Stimulated activated naive CD8-positive, alpha-beta T cell treated with anti-CD3 and anti-CD28 coated beads, Interleukin-15, Interleukin-2, amounts not matched to agents 100 U/mL and 50 U/mL, for 24 hours (primary cell): ENCODE results near the gene INSYN2A.
A peak's percentile ranks its signal among the peaks of the same experiment; 100 is the strongest.

Experiments
- ATAC-seq: fragments of 150-1000 bp; cut with Tn5 transposase; one replicate; pipeline ENCODE4 v1.10.0; 2021
- DNase-seq: peaks from one replicate; pipeline ENCODE4 v3.0.0; 2021

INSYN2A gene

DNA sequence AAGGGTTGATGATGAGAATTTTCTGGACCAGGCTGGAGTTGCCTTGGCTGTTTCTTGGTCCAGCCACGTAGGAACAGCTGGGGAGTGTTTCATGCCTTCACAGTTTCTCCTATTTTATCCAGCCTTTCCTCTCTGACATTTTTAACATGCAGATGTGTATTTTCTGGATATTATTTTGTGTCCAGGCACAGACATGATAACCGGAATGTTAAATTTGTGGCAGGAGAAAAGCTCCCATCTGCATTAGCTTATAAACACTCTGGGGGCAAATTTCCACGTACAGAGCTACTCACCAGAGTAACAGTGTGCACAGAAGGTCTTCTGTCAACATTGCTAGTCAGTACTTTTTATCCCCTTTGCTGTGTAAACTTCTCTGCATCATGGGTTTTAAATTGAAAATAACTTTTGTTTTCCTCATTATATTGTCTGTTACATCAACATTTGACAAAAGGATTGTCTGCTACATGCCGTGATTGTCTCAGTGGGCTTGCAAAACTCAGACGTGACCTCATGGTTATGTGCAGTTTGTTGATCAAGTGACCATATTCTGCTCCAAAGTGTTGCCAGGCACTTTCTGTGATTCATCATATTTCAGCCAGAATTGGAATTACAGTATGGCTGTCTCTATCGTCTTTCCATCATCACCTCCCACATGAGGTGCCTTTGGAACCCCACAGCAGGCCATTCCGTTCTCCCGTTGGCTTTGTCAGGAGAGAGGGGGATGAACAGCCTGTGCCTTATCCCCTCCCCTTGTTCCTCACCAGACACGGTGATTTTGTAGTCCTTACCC, 41.4 kb downstream of the INSYN2A start:
- ATAC-seq (no peak), DNase-seq (no peak)

DNA sequence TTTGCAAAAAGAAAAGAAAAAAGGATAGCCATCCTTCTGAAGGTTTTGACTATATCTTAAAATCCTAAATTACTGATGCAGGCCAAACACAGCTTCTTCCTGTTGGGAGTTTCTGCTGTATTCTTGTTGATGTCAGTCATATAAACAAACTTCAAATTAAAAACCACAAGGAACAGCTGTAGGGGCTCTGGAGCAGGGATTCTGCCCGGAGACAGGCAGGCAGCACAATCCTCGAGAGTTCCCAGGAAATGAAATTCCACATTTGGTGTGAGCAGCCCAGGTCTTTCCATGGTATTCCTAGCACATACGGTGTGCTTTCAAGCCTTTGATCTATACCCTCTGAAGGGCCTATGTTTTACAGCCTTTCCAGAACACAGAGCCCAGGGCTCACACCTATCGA, 43.2 kb downstream of the INSYN2A start:
- no peak for ATAC-seq
- no peak for DNase-seq

DNA sequence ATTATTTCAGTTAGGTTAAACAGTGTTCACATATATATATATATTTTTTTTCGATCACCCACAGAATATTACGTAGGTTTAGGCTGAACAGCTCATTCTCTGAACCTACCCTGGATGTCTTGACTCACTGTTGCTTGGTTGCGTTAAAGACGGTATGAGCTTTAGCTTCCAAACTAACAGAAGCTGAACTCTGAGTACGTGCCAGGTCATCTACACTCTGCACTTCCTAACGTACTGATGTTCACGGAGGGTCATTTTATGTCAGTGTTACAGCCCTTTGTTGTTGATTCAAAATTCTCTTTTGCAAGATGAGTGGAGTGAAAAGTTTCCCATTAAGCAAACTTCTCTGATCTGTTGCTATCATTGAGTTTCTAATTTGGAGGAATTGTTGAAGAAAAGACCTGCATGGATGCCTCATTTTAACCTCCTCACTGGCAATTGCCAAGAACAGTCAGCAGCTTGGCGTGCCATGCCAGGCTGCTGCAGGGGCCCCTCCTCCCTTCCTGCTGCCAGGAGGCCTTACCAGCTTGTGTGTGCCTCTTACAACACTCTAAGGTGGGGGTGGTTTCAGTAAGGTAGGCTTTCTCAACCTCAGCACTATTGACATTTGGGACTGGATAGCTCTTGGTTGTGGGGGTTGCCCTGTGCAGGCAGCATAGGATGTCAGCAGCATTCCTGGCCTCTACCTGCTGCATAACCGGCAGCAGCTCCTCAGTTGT, 44.3 kb downstream of the INSYN2A start:
- no peak for DNase-seq
- ATAC-seq, result no peak

DNA sequence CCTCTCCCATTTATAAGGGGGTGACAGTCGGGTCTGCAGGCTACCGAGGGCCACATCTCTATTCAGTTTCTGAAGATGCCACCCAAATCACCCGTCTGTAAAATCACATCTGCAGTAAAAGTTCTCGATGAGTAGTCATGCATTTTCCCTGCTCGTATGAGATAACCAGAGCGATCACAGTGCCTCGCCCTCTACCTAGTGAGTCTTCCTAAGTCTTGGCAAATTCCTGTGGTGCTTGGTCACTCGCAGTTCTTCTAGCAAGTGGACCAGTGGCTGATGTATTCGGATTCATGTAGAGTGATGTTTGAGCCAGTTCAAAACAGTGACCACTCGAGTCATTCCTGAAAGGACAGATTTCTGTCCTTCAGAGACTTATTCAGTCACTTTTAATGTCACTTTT, 44.9 kb downstream of the INSYN2A start:
- no peak for DNase-seq
- ATAC-seq, result no peak

DNA sequence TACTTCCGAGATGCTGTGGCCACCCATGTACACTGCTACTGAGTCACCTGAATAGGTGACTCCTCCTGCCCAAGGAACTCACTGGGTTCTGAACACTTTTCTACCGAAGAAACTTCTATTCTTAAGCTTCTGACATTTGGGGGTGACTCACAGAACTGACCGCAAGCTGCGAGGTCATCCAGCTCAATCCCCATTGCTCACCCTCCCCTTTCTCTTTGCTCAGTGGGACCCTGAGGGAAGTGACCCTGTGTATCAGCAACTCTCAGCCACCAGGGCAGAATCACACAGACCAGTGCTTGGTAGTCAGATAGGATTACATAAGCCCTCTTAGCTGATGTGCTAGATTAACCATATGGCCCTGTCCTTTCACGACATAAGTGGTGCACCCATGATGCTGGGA, 46.3 kb downstream of the INSYN2A start:
- ATAC-seq (no peak), DNase-seq (no peak)

DNA sequence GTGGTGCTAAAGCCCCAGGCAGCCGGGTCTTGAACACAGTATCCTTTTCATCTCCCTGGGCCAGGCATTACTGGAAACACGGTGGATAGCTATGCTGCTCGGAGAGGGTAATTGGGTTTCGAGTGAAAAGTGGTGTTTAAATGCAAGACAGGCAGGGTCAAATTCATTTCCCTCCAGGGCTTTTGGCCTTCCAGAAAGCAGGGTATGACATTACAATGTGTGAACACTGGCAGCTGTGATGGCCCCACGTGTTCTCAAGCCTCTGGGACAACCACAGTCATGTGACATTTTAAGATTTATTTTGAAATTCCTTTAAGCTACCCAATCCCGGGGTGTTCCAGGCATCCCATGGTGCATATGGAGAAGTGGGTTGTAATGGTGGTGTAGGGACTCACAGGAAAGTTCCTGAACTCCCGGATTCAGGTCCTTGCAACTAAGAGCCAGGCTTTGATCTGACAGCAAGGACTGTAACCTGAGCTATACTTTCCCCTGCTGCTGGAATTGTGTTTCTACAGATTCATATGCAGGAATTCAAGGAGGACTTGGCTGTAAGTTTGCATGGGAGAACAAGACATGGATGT, 46.8 kb downstream of the INSYN2A start:
- ATAC-seq (no peak), DNase-seq (no peak)

DNA sequence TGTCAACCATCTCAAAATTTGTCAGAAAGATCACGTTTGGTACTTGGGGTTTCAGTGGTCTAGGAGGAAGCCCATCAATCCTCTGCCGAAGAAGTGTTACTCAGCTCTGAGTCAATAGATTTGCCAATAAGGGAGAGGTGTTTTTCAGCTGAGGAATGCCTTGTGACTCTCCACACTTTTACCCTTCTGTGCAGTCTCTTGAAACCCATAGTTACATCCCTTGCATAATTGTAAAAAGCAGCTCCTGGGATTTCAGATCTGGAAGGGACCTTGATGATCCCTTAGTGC, 47.5 kb downstream of the INSYN2A start:
- ATAC-seq, result peak; percentile 57
- DNase-seq, result no peak

DNA sequence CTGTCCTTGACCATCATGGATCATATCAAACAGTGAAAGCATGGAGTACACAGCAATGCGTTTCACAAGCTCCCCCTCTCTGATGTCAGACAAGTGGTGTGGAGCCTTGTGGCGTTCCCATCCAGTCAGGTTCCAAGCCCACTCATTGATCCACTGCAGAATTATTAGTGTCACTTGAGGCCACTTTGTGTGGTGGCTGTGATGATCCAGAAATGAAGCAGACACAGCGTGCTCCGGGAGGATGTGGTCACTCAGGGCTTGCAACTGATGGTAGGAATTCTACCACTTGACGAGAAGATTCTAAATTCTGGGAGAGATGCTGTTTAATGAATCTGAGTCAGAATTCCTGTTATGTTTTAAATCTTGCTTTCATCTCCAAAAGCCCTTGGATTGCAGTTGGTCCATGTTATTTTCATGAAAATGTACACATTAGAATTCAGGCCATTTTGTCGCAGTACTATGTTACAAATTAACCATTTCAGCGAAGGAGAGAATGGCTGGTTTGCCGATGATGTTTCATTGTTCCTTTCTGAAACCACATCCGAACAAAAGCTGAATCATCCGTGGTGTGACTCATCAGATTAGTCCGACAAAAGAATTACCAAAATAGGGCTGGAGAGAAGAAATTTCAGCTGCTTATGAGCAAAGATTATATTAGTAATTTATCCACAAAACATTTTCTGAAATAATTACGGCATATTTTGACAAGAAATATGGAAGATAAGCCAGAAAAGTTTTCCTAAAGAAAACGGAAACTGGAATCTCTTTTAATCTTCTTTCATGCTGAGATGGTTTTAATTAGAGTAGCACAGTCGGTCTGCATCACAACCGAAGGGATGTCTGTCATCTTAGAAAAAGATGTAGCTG, 48.1 kb downstream of the INSYN2A start:
- DNase-seq (no peak), ATAC-seq (no peak)

DNA sequence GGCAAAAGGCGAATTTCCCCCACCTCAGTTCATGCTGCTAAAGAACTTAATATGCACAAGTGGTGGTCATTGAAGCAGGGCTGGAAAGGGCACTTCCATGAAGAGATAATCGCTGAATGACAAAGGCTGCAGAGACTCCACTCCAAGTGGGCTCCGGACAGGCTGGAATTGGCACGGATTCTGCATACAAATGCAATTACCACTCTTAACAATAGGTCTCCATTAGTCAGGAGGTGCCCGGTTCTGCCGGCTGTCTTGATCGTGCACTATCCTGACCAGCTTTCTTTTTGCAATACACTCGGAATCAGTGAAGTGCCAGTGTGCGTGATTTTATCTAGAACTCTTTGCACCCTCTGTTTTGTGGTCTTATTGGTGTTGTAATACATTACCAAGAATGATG, 49.7 kb downstream of the INSYN2A start:
- ATAC-seq, result no peak
- DNase-seq, result no peak
